Activated CD4-positive, alpha-beta memory T cell treated with anti-CD3 and anti-CD28 coated beads for 36 hours (primary cell): Measurements from ENCODE around the gene ZBTB4. TPM values are rescaled to one million over a fixed set of nuclear protein-coding genes. Genes with fewer than 3 reads are reported as not detected.

Source experiments
- CTCF ChIA-PET: fragments of 350-600 bp; sonication (Branson Sonifier 250); formaldehyde crosslinking; loops from one replicate; lab custom pipeline; 2021; ENCODE audit warnings: antibody characterized with exemption, inconsistent platforms; lab: Charles Lee
- POLR2A ChIA-PET: fragments of 350-600 bp; sonication (Branson Sonifier 250); formaldehyde crosslinking; loops from one replicate; lab custom pipeline; 2021; ENCODE audit warnings: antibody characterized with exemption; lab: Charles Lee
- DNase-seq: peaks from one replicate; pipeline ENCODE4 v3.0.0-alpha.2; 2020
- H3K27ac Mint-ChIP-seq: one replicate; pipeline ENCODE4 v1.8.0; 2021; ENCODE audit warnings: mixed read lengths
- H3K27me3 Mint-ChIP-seq: one replicate; pipeline ENCODE4 v1.8.0; 2021; ENCODE audit warnings: mixed read lengths
- H3K36me3 Mint-ChIP-seq: one replicate; pipeline ENCODE4 v1.8.0; 2021; ENCODE audit warnings: mixed read lengths
- H3K4me1 Mint-ChIP-seq: one replicate; pipeline ENCODE4 v1.8.0; 2021; ENCODE audit warnings: low read depth, mixed read lengths
- H3K4me3 Mint-ChIP-seq: one replicate; pipeline ENCODE4 v1.8.0; 2021; ENCODE audit warnings: mild to moderate bottlenecking, mixed read lengths
- H3K9me3 Mint-ChIP-seq: one replicate; pipeline ENCODE4 v1.8.0; 2021; ENCODE audit warnings: mixed read lengths
- intact Hi-C: fragments of 100-400 bp; cut with micrococcal nuclease; formaldehyde crosslinking; loops from one replicate; pipeline ENCODE4 v1.15.1; 2023
- total RNA-seq, 2 experiments: library from RNA; stranded (reverse); gene quantifications; one replicate each; pipeline ENCODE4 v1.2.3, GENCODE V29; 2021

Gene ZBTB4
- total RNA-seq, 2 experiments from 2014 or later = 16.5 to 16.7 TPM

DNA sequence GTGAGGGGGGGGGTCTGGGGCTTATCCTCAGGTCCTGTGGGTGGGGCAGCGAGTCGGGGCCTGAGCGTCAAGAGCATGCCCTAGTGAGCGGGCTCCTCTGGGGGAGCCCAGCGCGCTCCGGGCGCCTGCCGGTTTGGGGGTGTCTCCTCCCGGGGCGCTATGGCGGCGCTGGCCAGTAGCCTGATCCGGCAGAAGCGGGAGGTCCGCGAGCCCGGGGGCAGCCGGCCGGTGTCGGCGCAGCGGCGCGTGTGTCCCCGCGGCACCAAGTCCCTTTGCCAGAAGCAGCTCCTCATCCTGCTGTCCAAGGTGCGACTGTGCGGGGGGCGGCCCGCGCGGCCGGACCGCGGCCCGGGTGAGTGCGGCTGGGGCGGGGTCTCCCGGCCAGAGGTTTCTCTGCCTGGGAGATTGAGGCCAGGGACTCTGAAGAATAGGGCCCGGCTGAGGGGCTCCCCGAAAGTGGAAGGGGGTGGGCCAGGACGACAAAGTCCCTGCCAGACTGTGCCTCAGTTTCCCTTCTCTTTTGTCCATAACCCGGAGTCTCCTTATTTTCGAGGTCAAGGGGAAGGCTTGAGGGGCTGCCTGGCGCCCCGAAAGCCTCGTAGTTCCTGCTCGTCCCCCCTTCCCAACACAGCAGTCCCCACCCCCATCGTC is 39.8 kb downstream of the ZBTB4 start, which contains the start of gene FGF11:
TSS of gene FGF11 (plus strand) at position 51 of the 651 bp plus-strand sequence. CDS start at position 160, 109 bp downstream.
- DNase-seq = no peak
- intact Hi-C loops = loop anchor here (5.0 to 10.0 kb wide), 3 partner anchors 107 to 685 kb away; partner anchors contain the start of genes CTDNEP1, ELP5 and HES7

DNA sequence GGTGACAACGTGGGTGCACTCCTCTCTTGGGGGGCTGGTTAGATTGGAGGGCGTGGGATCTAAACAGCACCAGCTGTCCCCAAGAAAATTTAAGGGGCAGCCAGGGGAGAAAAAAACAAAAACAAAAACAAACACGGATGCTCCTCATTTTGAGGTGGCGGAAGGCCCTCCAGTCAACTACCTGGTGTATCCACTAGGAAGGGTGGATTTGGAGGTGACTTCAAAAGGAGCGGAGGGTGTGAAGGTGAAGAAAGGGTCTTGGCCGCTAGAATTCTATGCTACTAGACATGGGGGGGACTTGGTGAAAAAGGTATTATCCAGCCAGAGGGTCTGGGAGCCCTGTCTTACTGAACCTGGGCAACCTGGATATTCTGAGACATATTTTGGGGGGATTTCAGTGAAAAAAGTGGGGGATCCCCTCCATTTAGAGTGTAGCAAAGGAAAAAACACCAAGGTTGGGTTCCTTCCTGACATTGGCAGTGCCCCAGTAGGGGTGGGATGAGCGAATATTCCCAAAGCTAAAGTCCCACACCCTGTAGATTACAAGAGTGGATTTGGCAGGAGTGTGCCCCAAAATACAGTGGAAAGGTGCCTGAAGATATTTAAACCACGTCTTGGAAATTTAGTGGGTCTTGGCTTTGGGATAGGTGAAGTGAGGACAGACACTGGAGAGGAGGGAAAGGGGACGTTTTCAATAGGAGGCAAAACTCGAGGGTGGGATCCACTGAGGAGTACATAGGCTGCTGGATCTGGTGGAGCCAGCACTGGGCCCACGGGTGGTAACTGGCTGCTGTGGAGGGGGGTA is 40.6 kb downstream of the ZBTB4 start:
- Mint-ChIP-seq H3K9me3 (no peaks in the 10 kb centered on the region), H3K27ac (no peak overlapping the region), H3K27me3 (peaks cover 38% of the 10 kb centered on the region), H3K36me3 (peaks cover 6% of the 10 kb centered on the region), H3K4me1 (peaks cover 43% of the 10 kb centered on the region), H3K4me3 (peak overlapping the region; percentile 66)
- ChIA-PET POLR2A (interaction anchor here (0.9 kb wide), 1 partner anchor 83 kb away, joined by 4 read pairs; no protein-coding TSS in a partner anchor), CTCF (interaction anchor here (1.7 to 5.0 kb wide), 5 partner anchors 16 to 123 kb away, joined by 7 to 71 read pairs (median 54); partner anchors contain the start of genes SENP3, TMEM95 and ZBTB4)
- intact Hi-C loops = loop anchor here (5.0 to 10.0 kb wide), 3 partner anchors 107 to 686 kb away; partner anchors contain the start of genes CTDNEP1, ELP5 and HES7
- DNase-seq = no peak

More for the DNA sequence above, 39.8 kb downstream of the ZBTB4 start, which contains the start of gene FGF11:
- peaks cover 43% of the 10 kb centered on the region for H3K4me1 Mint-ChIP-seq
- POLR2A ChIA-PET = interaction anchor here (0.9 kb wide), 1 partner anchor 248 kb away, joined by 3 read pairs; the partner anchor contains the start of gene TP53
- CTCF ChIA-PET = interaction anchor here (1.6 to 1.7 kb wide), 2 partner anchors 84 to 121 kb away, joined by 7 to 8 read pairs; partner anchors contain the start of gene SENP3
- peaks cover 42% of the 10 kb centered on the region for H3K27me3 Mint-ChIP-seq
- no peak within 1 kb of the TSS for H3K27ac Mint-ChIP-seq
- no peaks in the 10 kb centered on the region for H3K9me3 Mint-ChIP-seq
- H3K36me3 Mint-ChIP-seq = peaks cover 6% of the 10 kb centered on the region
- H3K4me3 Mint-ChIP-seq = peak within 1 kb of the TSS; percentile 66

DNA sequence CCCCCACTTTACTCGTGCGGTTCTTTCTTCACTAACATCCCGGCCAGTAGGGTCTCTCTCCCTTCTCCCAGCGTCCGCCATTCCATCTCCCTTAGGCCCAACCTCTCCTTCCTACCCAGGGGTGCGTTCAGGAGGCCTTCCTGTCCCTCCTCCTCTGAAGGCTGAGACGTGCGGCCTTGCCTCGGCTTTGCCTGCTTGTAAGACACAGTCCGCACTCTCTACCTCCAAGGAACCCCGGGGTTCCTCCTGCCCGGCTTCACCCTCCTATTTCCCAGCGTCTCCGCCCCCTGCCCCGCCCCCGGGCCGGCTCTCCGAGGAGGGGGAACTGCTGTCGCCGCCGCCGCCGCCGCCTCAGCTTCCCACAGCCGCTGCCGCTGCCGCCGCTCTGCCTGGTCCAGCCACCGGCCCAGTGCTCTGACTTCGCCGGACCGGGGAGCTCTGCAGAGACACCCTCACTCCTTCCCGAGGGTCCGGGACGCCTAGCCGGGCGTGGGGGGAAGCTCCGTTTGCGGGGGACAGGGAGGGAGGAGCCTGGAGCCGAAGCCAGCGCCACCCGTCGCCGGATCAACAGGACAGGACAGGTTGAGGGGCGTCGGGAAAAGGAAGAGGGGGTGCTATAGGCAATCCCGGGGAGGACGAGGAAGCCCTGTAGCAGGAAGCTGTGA is 41.3 kb downstream of the ZBTB4 start:
- CTCF ChIA-PET = interaction anchor here (1.6 to 5.0 kb wide), 8 partner anchors 16 to 392 kb away, joined by 5 to 71 read pairs (median 52); partner anchors contain the start of genes POLR2A, SENP3, TMEM256 and TMEM95
- peak; percentile 70 for DNase-seq
- Mint-ChIP-seq H3K9me3 (no peaks in the 10 kb centered on the region), H3K36me3 (peaks cover 6% of the 10 kb centered on the region), H3K4me3 (peak overlapping the region; percentile 66), H3K4me1 (peaks cover 43% of the 10 kb centered on the region), H3K27ac (no peak overlapping the region), H3K27me3 (peaks cover 34% of the 10 kb centered on the region)
- intact Hi-C loops = loop anchor here (2.0 to 10.0 kb wide), 4 partner anchors 106 to 687 kb away; partner anchors contain the start of genes CTDNEP1, ELP5, FXR2 and HES7
- POLR2A ChIA-PET = interaction anchor here (0.9 to 2.9 kb wide), 2 partner anchors 17 to 82 kb away, joined by 4 to 14 read pairs; no protein-coding TSS in a partner anchor

DNA sequence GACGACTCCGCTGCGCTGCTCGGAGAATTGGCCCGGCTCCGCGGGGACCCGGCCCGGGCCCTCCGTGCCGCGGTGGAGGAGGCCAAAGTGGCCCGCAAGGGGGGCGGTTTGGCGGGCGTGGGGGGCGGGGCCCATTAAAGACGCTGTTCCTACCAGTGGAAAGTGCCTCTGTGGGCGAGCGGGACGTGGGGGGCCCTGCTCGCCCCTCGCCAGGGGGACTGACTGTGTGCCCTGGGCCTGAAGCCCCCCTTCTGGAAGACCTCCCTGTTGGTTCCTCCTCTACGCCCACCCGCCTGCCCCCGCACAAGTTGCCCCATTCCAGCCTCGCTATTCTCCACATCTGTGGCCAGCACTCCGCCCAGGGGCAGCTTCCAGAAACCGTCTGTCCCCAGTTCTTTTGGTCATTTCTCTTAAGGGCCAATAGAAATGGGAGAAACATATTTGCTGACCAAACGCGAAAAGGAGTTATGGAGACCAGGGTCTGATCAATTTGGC is 42.0 kb downstream of the ZBTB4 start:
- Mint-ChIP-seq H3K36me3 (peaks cover 6% of the 10 kb centered on the region), H3K27ac (no peak overlapping the region), H3K27me3 (peaks cover 33% of the 10 kb centered on the region), H3K9me3 (no peaks in the 10 kb centered on the region), H3K4me1 (peaks cover 43% of the 10 kb centered on the region), H3K4me3 (peak overlapping the region; percentile 66)
- no peak for DNase-seq
- intact Hi-C loops = loop anchor here (2.0 to 10.0 kb wide), 4 partner anchors 105 to 687 kb away; partner anchors contain the start of genes CTDNEP1, ELP5, FXR2 and HES7
- ChIA-PET CTCF (interaction anchor here (0.5 to 5.0 kb wide), 27 partner anchors 9 to 656 kb away, joined by 3 to 71 read pairs (median 7); partner anchors contain the start of genes ACAP1, CHRNB1, NEURL4 and POLR2A), POLR2A (interaction anchor here (0.9 to 2.9 kb wide), 14 partner anchors 17 to 404 kb away, joined by 3 to 25 read pairs (median 4); partner anchors contain the start of genes POLR2A, TMEM256 and TP53)

DNA sequence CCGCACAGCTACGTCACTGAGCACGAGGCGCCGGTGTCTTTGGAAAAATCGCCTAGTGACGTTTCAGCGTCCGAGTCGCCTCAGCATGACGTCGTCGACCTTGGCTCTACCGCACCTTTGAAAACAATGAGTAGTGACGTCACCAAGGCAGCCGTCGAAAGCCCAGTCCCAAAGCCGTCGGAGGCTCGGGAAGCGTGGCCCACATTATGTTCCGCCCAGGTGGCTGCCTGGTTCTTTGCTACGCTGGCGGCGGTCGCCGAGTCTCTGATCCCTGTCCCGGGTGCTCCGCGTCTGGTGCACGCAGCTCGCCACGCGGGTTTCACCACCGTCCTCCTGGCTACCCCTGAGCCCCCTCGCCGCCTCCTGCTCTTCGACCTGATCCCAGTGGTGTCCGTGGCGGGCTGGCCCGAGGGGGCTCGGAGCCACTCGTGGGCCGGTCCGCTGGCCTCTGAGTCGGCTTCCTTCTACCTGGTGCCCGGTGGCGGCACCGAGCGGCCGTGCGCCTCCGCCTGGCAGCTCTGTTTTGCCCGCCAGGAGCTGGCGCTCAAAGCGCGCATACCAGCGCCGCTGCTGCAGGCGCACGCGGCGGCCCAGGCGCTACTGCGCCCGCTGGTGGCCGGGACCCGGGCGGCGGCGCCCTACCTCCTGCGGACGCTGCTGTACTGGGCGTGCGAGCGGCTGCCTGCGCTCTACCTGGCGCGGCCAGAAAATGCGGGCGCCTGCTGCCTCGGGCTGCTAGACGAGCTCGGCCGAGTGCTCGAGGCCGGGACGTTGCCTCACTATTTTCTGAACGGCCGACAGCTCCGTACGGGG is 42.7 kb downstream of the ZBTB4 start:
- CTCF ChIA-PET = interaction anchor here (0.5 to 5.0 kb wide), 38 partner anchors 9 to 657 kb away, joined by 3 to 71 read pairs (median 6); partner anchors contain the start of genes ACAP1, CHRNB1, NEURL4 and PLSCR3
- H3K4me3 Mint-ChIP-seq = peak overlapping the region; percentile 91
- H3K36me3 Mint-ChIP-seq = peaks cover 6% of the 10 kb centered on the region
- peak overlapping the region; percentile 95 for H3K27ac Mint-ChIP-seq
- intact Hi-C loops = loop anchor here (2.0 to 10.0 kb wide), 4 partner anchors 104 to 688 kb away; partner anchors contain the start of genes CTDNEP1, ELP5, FXR2 and HES7
- H3K9me3 Mint-ChIP-seq = no peaks in the 10 kb centered on the region
- peaks cover 43% of the 10 kb centered on the region for H3K4me1 Mint-ChIP-seq
- peak; percentile 89 for DNase-seq
- H3K27me3 Mint-ChIP-seq = peaks cover 28% of the 10 kb centered on the region
- POLR2A ChIA-PET = interaction anchor here (0.6 to 2.9 kb wide), 19 partner anchors 7 to 405 kb away, joined by 3 to 25 read pairs (median 3); partner anchors contain the start of genes ACAP1, POLR2A, TMEM256 and TP53

DNA sequence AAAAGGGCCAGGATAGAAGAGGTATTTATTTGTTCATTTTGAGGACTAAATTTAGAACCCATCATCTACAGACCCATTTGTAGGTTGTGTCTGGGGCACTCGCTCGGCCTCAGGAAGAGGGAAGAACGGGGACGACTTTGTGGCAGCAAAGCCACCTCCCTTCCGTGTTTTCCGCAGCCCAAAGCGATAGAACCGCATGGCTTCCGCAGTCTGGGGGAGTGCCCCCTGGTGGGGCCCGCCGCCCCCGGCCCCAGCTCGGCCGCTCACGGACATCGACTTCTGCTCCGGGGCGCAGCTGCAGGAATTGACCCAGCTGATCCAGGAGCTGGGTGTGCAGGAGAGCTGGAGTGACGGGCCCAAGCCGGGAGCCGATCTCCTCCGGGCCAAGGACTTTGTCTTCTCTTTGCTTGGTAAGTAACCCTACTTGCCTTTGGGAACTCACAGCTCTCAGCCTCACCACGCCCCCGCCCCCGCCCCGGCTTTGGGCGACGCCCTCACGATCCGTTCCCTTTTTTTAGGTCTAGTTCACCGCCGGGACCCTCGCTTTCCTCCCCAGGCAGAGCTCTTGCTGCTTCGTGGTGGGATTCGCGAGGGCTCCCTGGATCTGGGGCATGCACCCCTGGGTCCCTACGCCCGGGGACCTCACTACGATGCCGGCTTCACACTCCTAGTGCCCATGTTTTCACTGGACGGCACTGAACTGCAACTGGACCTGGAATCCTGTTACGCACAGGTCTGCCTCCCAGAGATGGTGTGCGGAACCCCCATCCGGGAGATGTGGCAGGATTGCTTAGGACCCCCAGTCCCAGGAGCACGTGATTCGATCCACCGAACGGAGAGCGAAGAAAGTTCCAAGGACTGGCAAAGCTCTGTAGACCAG is 43.5 kb downstream of the ZBTB4 start:
- H3K27me3 Mint-ChIP-seq = peaks cover 22% of the 10 kb centered on the region
- POLR2A ChIA-PET = interaction anchor here (0.6 to 2.9 kb wide), 16 partner anchors 8 to 406 kb away, joined by 3 to 25 read pairs (median 4); partner anchors contain the start of genes ACAP1, MPDU1, POLR2A and TMEM256
- no peaks in the 10 kb centered on the region for H3K9me3 Mint-ChIP-seq
- intact Hi-C loops = loop anchor here (1.0 to 10.0 kb wide), 13 partner anchors 19 to 689 kb away; partner anchors contain the start of genes CTDNEP1, EIF5A, ELP5 and FXR2
- peak; percentile 74 for DNase-seq
- peaks cover 42% of the 10 kb centered on the region for H3K4me1 Mint-ChIP-seq
- peak overlapping the region; percentile 91 for H3K4me3 Mint-ChIP-seq
- CTCF ChIA-PET = interaction anchor here (0.7 to 5.0 kb wide), 31 partner anchors 10 to 390 kb away, joined by 3 to 71 read pairs (median 6); partner anchors contain the start of genes ACAP1, CHRNB1, PLSCR3 and POLR2A
- peaks cover 6% of the 10 kb centered on the region for H3K36me3 Mint-ChIP-seq
- peak overlapping the region; percentile 95 for H3K27ac Mint-ChIP-seq

DNA sequence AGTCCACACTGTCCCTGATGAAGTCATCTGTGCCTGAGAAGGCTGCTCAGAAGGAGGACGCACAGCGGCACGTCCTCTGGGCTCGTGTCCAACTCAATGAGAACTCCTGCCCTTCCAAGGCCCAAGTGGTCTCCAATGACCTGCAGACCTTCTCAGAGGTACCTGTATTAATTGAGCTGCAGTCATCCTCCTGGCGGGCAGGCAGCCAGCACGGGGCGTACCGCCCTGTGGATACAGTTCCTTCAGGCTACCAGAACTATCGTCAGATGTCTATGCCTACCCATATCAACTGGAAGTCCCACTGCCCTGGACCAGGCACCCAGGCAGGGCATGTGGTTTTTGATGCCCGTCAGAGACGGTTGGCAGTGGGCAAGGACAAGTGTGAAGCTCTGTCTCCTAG is 47.1 kb downstream of the ZBTB4 start:
- Mint-ChIP-seq H3K9me3 (no peaks in the 10 kb centered on the region), H3K4me1 (peaks cover 14% of the 10 kb centered on the region), H3K27me3 (no peaks in the 10 kb centered on the region), H3K36me3 (peaks cover 1% of the 10 kb centered on the region), H3K27ac (no peak overlapping the region), H3K4me3 (no peak overlapping the region)
- POLR2A ChIA-PET = no interaction called here
- intact Hi-C loops = loop anchor here (10.0 kb wide), 1 partner anchor 693 kb away; the partner anchor contains the start of gene HES7
- DNase-seq = no peak
- CTCF ChIA-PET = no interaction called here

DNA sequence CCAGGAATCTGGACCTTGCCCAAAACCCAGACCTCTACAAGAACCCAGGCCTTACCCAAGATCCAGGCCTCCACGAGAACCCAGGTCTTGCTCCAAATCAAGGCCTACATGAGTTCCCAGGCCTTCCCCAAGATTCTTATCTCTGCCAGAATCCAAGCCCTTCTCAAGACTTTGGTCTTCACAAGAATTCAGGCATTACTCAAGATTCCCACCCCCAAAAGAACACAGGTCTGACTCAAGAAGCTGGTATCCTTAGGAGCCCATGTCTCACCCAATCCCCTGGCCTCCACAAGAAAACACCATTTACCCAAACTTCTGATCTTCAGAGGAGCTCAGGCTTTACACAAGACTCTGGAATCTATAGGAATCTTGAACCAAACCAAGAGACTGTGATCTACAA is 48.2 kb downstream of the ZBTB4 start:
- POLR2A ChIA-PET = no interaction called here
- H3K27ac Mint-ChIP-seq = no peak overlapping the region
- intact Hi-C loops = loop anchor here (10.0 kb wide), 1 partner anchor 694 kb away; the partner anchor contains the start of gene HES7

DNA sequence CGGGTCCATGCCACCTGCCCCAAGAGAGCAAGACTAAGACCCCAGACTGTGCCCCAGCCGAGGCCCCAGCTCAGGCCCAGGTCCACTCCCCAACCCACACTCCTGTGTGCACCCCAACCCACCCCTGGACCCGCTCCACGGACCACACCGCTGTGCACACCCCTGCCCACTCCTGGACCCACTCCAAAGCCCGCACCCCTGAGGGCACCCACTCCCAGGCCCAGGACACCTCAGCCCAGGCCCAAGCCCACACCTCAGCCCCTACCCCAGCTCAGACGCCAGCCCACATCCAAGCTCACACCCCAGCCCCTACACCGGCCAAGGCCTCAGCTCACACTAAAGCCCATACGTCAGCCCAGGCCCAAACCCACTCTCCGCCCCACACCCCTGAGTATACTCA is 49.7 kb downstream of the ZBTB4 start:
- POLR2A ChIA-PET = no interaction called here
- DNase-seq = no peak
- H3K4me1 Mint-ChIP-seq = no peaks in the 10 kb centered on the region
- CTCF ChIA-PET = no interaction called here
- no peak overlapping the region for H3K4me3 Mint-ChIP-seq
- peaks cover 2% of the 10 kb centered on the region for H3K27me3 Mint-ChIP-seq
- no peaks in the 10 kb centered on the region for H3K9me3 Mint-ChIP-seq
- H3K27ac Mint-ChIP-seq = no peak overlapping the region
- intact Hi-C loops = loop anchor here (10.0 kb wide), 1 partner anchor 695 kb away; the partner anchor contains the start of gene HES7
- no peaks in the 10 kb centered on the region for H3K36me3 Mint-ChIP-seq

More for the DNA sequence above, 48.2 kb downstream of the ZBTB4 start:
- Mint-ChIP-seq H3K4me1 (peaks cover 8% of the 10 kb centered on the region), H3K27me3 (peaks cover under 1% of the 10 kb centered on the region), H3K36me3 (no peaks in the 10 kb centered on the region), H3K4me3 (no peak overlapping the region), H3K9me3 (no peaks in the 10 kb centered on the region)
- DNase-seq = no peak
- CTCF ChIA-PET = interaction anchor here (0.7 to 1.1 kb wide), 2 partner anchors 75 to 135 kb away, joined by 3 read pairs; no protein-coding TSS in a partner anchor
